GM19397 (cell line): Measurements from ENCODE around the gene CIZ1.
"Not testable (repeated sequence)": the region's sequence is repeated elsewhere in the genome, so short reads cannot be mapped to it uniquely, and the experiment has no call there.

Experiments
- ATAC-seq: cut with Tn5 transposase; IDR thresholded peaks from one replicate; pipeline ENCODE4 v1.9.1; 2021; ENCODE audit warnings: mild to moderate bottlenecking, moderate library complexity; ENCODE audit not compliant: unreplicated experiment

The CIZ1 gene

GRCh38 chr9:128149001-128149701 lies 42.2 kb downstream of the CIZ1 start, which contains the start of gene LCN2:
LCN2 (plus strand) TSS chr9:128149453; CDS start chr9:128149526, 73 bp downstream.
- ATAC-seq: no peak

- ATAC-seq: no peak
Measured at GRCh38 chr9:128148509-128149000, 42.8 kb downstream of the CIZ1 start.

GRCh38 chr9:128146591-128147120 lies 44.7 kb downstream of the CIZ1 start:
- ATAC-seq: no peak

DNA sequence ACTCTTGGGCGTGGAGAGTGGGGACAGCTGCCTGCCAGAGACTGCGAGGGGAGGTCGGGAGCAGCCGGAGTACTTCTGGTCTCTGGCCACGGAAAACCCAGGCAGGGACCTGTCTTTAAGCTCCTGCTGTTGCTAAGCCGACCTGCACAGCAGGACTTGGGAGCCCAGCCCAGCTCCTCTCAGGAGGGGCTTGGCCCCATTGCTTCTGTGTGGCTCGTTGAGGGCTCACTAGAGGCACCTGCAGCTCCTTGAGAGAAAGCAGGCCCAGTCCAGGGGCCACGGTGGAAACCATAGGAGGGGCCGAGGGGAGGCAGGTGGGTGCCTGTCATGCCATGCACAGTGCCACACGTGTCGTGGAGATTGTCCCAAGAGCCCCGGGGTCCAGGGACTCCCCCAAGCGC lies 45.4 kb downstream of the CIZ1 start:
- ATAC-seq: no peak

GRCh38 chr9:128145536-128145935 lies 45.8 kb downstream of the CIZ1 start:
- ATAC-seq: no peak

GRCh38 chr9:128144239-128145181 lies 46.9 kb downstream of the CIZ1 start:
- ATAC-seq: no peak

DNA sequence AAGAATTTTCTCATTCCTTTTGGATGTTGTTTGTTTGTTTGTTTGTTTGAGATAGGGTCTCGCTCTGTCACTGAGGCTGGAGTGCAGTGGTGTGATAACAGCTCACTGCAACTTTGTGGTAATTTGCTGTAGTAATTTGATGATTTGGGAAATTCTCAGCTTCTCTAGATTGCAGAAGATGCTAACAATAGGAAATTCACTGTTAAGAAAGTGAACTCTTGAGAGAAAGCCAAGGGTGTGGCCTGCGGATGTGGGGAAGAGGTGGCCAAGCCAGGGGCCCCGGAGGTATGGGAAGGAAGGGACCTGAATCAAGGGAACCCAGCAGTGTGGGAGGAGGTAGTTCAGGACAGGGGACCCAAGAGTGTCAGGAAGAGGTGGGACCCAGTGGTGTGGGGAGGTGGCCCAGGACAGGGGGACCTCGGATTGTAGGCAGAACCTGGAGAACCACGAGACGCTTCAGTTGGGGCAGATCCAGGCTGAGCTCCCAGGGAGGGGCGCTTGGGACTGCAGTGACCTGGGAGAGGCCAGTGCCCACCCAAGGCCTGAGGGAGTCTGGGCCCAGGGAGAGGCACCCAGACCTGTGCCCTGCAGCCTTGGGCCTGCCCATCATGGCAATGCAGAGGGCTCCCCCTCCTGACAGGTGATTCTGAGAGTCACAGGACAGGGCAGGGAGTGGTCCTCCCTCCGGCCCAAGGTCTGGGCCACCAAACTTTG lies 47.7 kb downstream of the CIZ1 start:
- no peak for ATAC-seq

GRCh38 chr9:128142596-128142995 lies 48.8 kb downstream of the CIZ1 start:
- no peak for ATAC-seq

GRCh38 chr9:128142061-128142460 lies 49.3 kb downstream of the CIZ1 start:
- no peak for ATAC-seq

DNA sequence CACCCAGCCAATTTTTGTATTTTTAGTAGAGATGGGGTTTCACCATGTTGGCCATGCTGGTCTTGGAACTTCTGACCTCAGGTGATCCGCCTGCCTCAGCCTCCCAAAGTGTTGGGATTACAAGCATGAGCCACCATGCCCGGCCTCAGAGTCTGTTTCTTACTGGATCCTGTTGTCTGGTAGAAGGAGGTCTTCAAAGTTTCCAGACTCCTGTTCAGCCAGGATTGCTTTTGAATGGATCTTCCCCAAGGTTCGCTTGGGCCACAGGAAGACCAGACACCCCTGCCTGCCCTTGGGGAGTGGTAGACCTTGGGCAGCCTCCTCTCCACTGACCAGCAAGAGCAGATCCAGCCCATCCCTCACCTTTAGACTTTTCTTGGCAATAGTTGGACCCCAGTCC lies 49.8 kb downstream of the CIZ1 start:
- ATAC-seq: no peak

GRCh38 chr9:128139621-128140020 lies 51.8 kb downstream of the CIZ1 start:
- no peak for ATAC-seq

DNA sequence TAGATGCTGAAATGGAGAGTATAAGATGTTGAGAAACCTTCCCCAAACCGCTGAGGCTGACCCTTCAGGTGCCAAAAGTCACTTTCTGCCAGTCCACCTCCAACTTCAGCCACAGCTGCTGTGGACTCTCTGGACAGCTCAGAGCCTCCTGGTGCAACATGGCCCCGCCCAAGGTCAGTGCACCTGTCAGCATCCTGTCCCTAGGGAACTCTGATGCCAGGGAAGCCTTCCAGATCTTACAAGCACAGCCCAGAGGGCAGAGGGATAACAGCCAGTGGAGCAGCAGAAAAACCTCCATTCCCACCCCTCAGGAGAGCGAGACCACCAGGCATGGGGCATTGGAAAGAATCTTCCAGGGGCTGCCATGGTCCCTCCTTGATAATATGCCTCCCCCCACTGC lies 53.4 kb downstream of the CIZ1 start:
- no peak for ATAC-seq

DNA sequence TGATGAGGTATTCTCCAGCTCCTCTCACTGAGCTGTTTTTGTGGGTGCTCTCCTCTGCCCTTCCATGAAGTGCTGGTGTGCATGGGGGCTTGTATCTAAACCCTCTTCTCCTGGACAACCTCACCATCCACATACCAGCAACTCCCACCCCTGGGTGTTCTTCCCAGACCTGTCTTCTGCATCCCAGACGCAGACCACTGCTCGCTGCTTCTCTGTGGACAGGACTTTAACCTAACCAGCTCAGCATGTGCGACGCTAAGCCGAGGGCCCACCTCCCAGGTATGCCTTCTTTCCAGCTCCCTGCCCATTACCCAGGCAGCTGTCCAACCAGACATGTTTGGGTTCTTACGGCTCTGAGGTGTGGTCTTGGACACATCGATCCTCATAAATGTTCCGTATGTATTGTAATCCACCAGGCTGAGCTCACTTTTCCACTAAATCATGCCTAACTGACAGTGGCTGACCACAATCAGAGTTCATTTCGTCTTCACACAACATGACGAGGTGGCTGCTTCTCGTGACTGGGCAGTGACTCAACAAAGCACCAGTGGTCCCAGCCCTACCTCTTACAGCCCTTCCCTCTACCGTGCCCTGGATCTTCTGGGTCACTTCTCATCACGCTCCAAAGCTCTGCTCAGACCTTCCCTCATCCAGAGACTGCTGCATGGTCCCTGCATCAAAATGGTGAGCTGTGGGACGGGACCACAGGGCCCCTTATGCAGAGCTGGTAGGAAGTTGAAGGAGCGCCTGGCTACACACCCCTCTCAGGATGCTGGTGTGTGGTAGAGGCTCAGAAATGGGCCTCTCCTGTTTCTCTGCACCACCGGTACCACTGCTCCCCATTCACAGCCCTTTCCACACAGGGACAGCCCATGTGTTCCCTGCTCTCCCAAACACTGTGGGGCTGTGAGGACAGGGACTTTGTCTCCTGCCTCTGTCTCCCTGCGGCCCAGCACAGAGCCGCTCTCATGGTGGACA lies 54.3 kb downstream of the CIZ1 start:
- ATAC-seq: no peak

DNA sequence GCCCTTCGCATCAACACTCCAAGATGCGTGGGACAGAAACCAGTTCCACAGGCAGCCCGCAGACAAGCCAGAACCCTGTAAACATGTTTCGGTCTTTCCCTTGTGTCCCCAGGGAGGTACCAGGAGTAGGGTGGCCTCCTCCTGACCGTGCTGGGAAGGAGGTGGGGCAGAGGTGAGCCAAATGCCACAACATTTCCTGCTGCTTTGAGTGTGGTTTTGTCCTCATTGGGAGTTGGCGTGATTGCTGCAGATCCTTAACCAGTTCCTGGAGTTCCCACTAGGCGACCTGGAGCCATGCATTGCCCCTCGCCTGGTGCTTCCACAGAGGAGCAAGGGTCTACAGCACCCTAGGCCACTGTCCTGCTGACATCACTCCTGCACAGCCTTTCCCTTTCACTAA lies 55.8 kb downstream of the CIZ1 start:
- ATAC-seq: not testable (repeated sequence)

DNA sequence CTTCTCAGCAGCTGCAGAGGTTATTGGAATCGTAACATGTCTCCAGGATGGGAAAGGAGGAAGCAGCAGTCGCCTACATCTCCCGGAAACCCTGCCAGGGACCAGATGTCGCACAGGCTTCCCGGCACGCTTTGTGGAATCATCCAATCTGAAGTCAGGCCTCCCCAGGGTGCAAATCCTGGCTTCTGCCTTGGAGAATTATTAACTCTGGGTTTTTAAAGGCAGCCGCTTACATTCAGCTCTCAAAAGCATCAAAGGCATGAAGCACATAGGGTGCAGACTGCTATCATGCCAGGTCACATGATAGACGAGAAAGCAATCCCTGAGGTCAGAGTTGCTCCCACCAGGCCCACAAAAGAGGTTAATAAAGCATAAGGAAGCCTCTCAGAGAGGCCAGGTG lies 59.2 kb downstream of the CIZ1 start:
- ATAC-seq: not testable (repeated sequence)

- ATAC-seq: not testable (repeated sequence)
Measured at GRCh38 chr9:128131346-128131745, 60.0 kb downstream of the CIZ1 start.

DNA sequence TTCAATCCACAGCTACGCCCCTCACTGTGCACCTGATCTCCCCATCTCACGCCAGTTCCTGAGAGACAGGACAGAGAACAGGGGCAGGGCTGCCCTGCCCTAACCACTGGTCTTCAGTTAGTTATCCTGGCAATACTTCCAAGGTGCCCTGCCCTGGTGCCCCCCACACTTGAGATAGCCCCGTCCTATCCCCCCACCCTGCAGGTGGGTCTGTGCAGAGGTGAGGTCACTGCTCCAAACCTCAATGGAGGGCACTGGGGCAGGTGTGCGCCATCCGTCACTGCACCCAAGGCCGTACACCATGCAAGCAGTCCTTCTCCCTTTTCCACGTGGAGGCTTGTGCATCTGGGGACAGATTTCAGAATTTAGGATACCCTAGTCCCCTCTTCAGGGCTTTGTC lies 60.7 kb downstream of the CIZ1 start:
- ATAC-seq: not testable (repeated sequence)

DNA sequence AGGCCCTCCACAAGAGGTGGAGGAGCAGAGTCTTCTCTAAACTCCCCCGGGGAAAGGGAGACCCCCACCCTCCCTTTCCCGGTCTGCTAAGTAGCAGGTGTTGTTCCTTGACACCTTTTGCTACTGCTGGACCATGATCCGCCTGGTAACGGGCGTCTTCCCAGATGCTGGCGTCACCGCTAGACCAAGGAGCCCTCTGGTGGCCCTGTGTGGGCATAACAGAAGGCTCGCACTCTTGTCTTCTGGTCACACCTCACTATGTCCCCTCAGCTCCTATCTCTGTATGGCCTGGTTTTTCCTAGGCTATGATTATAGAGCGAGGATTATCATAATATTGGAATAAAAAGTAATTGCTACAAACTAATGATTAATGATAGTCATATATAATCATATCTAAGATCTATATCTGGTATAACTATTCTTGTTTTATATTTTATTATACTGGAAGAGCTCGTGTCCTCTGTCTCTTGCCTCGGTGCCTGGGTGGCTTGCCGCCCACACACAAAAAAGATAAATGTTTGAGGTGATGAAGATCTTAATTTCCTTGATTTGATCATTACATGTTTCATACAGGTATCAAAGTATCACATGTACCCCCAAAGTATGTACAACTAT lies 61.3 kb downstream of the CIZ1 start:
- ATAC-seq: not testable (repeated sequence)
